Stimulated activated CD8-positive, alpha-beta memory T cell treated with anti-CD3 and anti-CD28 coated beads, Interleukin-7, amount 100 ng/mL, for 4 hours (primary cell): ENCODE results near the gene COL6A1.
"Not testable (repeated sequence)": the region's sequence is repeated elsewhere in the genome, so short reads cannot be mapped to it uniquely, and the experiment has no call there.

ENCODE experiments used
- DNase-seq, 2 donors: peaks; one replicate each; pipeline ENCODE4 v3.0.0-alpha.2; 2020; ENCODE audit warnings: low read depth in 2 of 2

The COL6A1 gene

GRCh38 chr21:45965084-45965809 lies 16.3 kb upstream of the COL6A1 start:
- DNase-seq: no peak

- DNase-seq: no peak
Measured at GRCh38 chr21:45966791-45967394, 14.7 kb upstream of the COL6A1 start.

GRCh38 chr21:45969921-45970673 lies 11.5 kb upstream of the COL6A1 start:
- DNase-seq: no peak

- DNase-seq: peak in 1 of 2 donors; percentile 37
Measured at GRCh38 chr21:45970674-45971615, 10.6 kb upstream of the COL6A1 start.

GRCh38 chr21:45971616-45972352 lies 9.8 kb upstream of the COL6A1 start:
- DNase-seq: no peak

DNA sequence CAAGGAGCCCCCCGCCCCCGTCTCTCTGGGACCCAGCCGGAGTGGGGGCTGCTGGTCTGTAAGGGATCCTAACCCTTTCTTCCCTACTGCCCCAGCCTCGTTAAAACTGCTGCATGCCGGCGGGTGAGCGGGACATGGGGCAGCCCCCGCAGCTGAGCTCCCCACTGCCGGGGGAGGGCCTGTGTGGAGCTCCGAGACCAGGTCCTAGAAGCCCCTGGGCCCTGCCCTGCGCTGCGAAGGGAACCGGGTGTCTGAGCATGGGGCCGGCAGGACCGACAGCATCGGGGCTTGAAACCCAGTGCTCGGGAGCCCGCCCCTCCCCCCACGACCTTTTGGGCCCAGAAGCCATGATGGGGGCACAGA lies 9.2 kb upstream of the COL6A1 start:
- no peak for DNase-seq

- DNase-seq: no peak
Measured at GRCh38 chr21:45972716-45973474, 8.7 kb upstream of the COL6A1 start.

- DNase-seq: peak; percentile 81
Measured at GRCh38 chr21:45973475-45974072, 8.0 kb upstream of the COL6A1 start.

- DNase-seq: peak in 1 of 2 donors; percentile 30
Measured at GRCh38 chr21:45974073-45975019, 7.2 kb upstream of the COL6A1 start.

DNA sequence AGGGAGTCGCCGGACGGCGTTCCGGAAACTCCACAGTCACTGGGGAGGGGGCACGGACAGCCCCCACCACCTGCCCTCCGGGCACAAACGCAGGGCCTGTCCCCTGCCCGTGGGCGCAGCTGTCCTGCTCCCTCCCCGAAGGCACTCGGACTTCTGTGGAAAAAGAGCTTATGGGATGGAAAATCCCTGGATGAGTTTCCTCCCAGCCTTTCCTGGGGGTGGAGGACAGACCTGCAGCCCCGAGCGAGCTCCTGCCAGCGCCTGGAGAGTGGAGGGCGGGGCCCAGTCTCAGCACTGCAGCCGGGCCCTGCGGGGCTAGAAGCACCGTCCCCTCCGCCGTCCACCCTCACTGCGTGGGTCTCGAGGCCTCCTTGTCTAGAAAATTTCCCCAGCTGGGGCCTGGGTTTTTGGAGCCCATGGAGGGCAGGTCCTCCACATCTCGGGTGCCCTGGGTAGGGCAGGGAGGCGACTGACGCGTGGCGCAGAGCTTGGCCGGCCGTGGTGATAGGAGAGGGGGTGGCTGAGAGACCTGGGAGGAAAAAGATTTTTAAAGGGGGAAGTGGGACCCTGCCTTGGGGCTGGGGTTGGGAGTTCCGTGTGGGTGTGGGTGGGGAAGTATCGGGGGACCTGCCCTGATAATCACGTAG lies 6.4 kb upstream of the COL6A1 start:
- no peak for DNase-seq

DNA sequence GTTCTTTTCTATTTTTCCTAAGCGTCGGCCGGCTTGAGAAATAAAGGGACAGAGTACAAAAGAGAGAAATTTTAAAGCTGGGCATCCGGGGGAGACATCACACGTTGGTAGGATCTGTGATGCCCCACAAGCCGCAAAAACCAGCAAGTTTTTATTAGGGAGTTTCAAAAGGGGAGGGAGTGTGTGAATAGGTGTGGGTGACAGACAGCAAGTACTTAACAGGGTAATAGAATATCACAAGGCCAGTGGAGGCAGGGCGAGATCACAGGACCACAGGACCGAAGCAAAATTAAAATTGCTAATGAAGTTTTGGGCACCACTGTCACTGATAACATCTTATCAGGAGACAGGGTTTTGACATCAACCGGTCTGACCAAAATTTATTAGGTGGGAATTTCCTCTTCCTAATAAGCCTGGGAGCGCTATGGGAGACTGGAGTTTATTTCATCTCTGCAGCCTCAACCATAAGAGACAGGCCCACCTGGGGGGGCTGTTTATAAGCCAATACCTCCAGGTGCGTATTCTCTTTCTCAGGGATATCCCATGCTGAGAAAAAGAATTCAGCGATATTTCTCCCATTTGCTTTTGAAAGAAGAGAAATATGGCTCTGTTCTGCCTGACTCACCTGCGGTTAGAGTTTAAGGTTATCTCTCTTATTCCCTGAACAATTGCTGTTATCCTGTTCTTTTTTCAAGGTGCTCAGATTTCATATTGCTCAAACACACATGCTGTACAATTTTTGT lies 5.7 kb upstream of the COL6A1 start:
- DNase-seq: not testable (repeated sequence)

GRCh38 chr21:45976701-45977311 lies 4.8 kb upstream of the COL6A1 start:
- no peak for DNase-seq

GRCh38 chr21:45977396-45977795 lies 4.2 kb upstream of the COL6A1 start:
- DNase-seq: no peak

DNA sequence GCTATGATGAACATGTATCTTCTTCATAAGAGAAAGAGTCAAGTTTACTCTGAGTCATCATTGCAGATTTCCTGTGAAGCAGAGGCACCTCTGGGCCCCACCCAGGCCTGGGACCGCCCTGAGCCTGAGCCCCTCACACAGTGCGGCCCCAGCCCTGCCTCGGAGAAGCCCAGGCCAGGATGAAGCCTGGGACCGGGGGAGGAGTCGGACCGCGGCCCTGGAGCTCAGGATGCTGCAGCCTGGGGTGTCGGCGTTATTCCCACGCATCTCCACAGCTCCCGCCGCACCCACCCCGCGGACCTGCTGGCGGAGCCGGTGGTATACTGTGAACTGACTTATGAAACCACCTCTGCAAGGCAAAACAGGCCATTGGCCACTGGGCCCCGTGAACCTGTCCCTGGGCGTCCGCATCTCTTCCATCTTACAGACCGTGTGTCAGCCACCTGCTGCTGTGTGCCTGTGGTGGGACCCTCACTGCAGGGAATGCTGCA lies 2.4 kb upstream of the COL6A1 start:
- DNase-seq: no peak

GRCh38 chr21:45979651-45980050 lies 1.9 kb upstream of the COL6A1 start:
- DNase-seq: no peak

GRCh38 chr21:45980271-45980670 lies 1.3 kb upstream of the COL6A1 start:
- no peak for DNase-seq

GRCh38 chr21:45980697-45981096 lies 873 bp upstream of the COL6A1 start:
- no peak for DNase-seq
